Sigmoid colon (tissue), 4 donors: ENCODE results near the gene ACAT2.
"Not testable (repeated sequence)": the region's sequence is repeated elsewhere in the genome, so short reads cannot be mapped to it uniquely, and the experiment has no call there.

Source experiments
- CTCF ChIP-seq, 4 experiments: fragments of 450-650 bp in 3 of 4; fragments of 200-600 bp in 1 of 4; IDR thresholded peaks; one replicate each; pipeline ENCODE4 v1.5.1; 2016 to 2019; ENCODE audit warnings: antibody characterized with exemption in 4 of 4, mild to moderate bottlenecking in 3 of 4, moderate library complexity in 2 of 4
- EP300 ChIP-seq, 4 donors: sonication (generic); formaldehyde crosslinking; IDR thresholded peaks; one replicate each; pipeline ENCODE4 v1.6.1; 2017; ENCODE audit warnings: antibody characterized with exemption in 4 of 4
- POLR2A ChIP-seq, 2 donors: fragments of 450-650 bp; IDR thresholded peaks; one replicate each; pipeline ENCODE4 v1.6.1; 2016; ENCODE audit warnings: antibody characterized with exemption in 2 of 2, mild to moderate bottlenecking in 2 of 2, moderate library complexity in 2 of 2
- POLR2AphosphoS5 ChIP-seq, 4 donors: sonication (generic); formaldehyde crosslinking; IDR thresholded peaks; one replicate each; pipeline ENCODE4 v1.6.1; 2017; ENCODE audit warnings: antibody characterized with exemption in 4 of 4

GRCh38 chr6:159712389-159712788 is 49.5 kb upstream of the ACAT2 start:
- TF ChIP-seq CTCF, POLR2AphosphoS5, POLR2A, EP300 (IDR thresholded peaks at IDR 0.05): not testable (repeated sequence)
